Iris pigment epithelial cell (primary cell): Measurements from ENCODE around the gene CGN.

Experiments
- DNase-seq: peaks from one replicate; pipeline ENCODE4 v3.0.0-alpha.2; 2011; ENCODE audit warnings: low read depth

The CGN gene

DNA sequence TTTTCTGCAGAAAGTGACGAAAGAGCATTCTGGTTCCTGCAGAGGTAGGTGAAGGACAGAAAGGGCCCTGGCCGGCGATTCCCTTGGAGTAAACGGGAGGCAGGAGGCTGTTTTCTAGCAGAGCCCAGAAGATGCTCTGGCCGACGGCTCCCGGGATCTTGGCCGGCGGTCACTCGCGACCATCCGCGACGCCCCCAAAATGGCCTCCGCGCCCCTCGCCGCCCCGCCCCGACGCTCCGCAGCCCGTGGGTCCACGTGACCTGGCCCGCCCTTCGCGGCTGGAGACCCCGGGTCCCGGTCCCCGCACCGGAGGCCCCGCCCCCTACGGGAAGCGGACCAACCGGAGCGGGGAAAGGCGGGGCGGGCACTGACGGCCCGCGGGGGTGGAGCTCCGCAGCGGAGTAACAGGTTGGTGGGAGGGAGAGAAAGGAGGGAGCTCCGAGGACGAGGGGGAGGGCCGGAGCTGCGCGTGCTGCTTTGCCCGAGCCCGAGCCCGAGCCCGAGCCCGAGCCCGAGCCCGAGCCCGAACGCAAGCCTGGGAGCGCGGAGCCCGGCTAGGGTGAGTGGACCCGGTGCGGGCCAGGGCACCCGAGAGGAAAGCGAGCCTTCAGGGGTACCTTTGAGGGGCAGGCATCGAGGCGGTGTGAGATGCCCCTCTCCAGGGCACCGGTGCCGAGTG, at the start of gene CGN:
Gene CGN (plus strand): TSS at position 431 of the 679 bp plus-strand sequence. CDS start 7,133 bp downstream, outside the sequence.
- DNase-seq, result peak; percentile 79

- DNase-seq, result no peak
Measured at GRCh38 chr1:151461694-151462093, 49.5 kb upstream of the CGN start.

GRCh38 chr1:151465026-151465425, 46.2 kb upstream of the CGN start:
- no peak for DNase-seq

- peak; percentile 55 for DNase-seq
Measured at GRCh38 chr1:151472856-151473731, 38.1 kb upstream of the CGN start.

GRCh38 chr1:151474745-151475144, 36.4 kb upstream of the CGN start:
- no peak for DNase-seq

- no peak for DNase-seq
Measured at GRCh38 chr1:151475175-151475574, 36.0 kb upstream of the CGN start.

GRCh38 chr1:151476083-151476482, 35.1 kb upstream of the CGN start:
- peak; percentile 23 for DNase-seq

DNA sequence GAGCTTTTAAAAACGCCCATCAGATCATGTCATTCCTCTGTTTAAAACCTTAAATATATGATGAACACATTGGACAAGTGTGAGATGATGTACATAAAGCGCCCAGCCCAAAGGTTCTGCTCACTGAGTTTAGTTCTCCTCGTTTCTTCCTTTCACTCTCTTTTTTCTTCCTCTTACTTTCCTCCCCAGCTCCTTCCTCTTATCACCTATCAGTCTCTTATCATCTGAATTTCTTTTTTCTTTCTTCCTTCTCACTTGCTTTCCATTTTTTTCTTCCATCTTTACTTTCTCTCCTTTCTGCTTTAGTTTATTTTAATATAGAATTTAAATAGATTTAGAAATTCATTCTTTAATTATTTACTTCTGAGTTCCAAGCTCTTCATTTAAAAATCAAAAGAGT, 34.1 kb upstream of the CGN start:
- DNase-seq, result no peak

DNA sequence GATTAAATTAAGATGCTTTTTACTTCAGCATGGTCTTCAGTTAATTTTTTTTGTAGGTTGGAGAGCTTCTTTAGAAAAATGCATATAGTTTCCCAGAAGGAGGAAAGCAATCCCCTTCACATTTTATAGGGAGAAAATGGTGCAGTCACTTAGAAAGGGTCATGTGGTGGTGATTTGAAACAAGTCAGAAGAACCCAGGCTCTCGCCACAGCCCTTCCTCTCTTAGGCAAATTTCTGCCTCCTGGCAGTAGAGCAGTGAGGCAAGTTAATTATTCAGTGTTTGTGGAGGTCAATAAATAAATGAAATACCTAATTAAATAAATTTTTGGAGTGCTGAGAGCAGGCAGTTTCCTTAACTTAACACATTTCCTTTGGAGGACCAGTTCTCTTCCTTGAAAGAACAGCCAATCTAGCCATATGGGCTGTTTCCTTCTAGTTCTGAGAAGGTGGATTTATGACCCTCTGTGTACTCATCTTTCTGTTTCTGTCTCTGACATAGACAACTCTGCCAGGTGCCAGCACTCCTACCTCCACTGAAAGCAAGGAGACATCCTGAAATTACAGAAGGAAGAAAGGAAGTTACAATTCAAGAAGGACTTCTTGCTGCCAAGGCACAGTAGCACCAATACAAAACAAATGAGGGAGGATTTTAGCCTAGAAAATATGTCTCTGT, 32.9 kb upstream of the CGN start:
- no peak for DNase-seq

- DNase-seq, result peak; percentile 52
Measured at GRCh38 chr1:151478923-151479322, 32.3 kb upstream of the CGN start.

GRCh38 chr1:151479462-151479861, 31.7 kb upstream of the CGN start:
- DNase-seq, result no peak

DNA sequence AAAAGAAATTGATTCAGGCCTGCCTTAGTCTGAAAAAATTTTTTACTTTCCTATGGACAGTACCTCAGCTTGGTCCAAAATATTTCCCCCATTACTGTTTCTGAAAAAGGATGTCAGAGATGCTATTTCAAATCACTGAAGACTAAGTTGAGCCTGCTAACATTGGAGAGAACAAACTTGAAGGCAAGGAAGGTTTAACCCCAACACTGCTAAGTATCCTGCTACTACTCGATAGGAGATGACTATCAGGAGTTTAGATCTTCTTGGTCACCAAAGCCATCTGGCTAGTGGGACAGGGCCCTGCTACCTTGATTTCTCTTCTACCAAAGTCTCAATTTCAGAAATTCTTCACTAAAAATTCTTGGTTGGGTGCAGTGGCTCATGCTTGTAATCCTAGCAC, 29.2 kb upstream of the CGN start:
- DNase-seq, result no peak

DNA sequence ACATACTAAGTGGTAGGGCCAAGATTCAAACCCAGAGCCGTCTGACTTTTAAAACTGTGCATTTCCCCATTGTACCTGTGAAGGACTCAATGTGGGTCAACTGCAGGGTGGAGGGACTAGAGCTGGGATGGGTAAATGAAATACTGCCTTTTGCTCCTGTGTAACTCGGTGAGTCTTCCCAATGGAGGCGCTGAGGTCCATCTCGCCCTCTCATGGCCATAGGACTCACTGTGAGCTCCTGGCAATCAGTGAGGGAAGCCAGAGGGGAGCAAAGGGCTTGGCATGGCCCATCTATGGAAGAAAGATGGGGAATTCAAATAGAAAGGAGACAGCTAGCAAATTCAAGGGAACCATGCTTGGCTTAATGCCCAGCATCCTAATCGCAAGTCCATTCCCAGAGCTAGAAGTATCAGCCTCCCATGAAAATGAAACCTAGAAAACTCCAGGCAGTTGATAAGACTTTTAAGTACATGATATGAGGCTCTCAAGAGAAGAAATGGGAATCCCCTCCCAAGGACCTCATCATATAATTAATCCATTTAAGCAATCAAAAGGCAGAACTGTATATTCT, 25.4 kb upstream of the CGN start:
- DNase-seq, result no peak

- no peak for DNase-seq
Measured at GRCh38 chr1:151486557-151486956, 24.6 kb upstream of the CGN start.

- DNase-seq, result no peak
Measured at GRCh38 chr1:151491641-151492040, 19.5 kb upstream of the CGN start.

DNA sequence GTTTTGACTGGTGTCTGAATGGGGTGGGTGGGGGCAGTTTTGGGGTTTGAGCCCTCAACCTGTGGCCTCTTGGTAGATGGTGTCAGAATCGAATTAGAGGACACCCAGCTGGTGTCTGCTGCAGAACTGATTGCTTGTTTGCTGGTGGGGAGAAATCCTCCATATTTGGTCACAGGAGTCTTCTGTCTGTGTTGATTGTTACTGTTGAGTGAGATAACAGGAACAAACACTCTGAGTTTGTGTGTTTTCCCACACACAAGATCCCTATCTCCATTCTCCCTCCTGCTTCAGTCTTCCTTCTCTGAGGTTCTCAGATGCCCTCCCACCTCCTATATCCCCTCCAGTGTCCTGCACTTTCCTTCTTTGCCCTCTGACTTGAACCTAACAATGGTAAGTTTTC, 19.1 kb upstream of the CGN start:
- no peak for DNase-seq

- DNase-seq, result no peak
Measured at GRCh38 chr1:151493042-151493441, 18.1 kb upstream of the CGN start.

GRCh38 chr1:151494741-151495281, 16.4 kb upstream of the CGN start:
- DNase-seq, result peak; percentile 61

DNA sequence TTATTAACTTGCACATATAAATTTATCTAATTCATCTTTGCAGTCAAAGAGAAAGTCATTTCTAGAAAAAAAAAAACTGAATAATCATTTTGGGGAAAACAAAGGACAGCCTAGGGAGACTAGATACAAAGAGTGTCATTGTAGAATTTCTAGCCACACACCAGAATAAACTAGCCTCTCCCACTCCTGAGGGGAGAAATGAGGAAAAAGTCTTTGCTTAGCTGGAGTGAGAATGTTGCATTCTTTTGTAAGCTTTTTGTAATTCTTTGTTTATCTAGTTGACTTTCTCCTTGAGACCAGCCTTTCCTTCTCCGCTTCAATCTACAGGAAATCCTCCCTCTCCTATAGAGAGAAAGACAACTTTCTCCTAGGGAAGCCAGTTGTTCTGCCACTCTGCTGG, 15.9 kb upstream of the CGN start:
- no peak for DNase-seq

- no peak for DNase-seq
Measured at GRCh38 chr1:151499365-151499764, 11.8 kb upstream of the CGN start.

DNA sequence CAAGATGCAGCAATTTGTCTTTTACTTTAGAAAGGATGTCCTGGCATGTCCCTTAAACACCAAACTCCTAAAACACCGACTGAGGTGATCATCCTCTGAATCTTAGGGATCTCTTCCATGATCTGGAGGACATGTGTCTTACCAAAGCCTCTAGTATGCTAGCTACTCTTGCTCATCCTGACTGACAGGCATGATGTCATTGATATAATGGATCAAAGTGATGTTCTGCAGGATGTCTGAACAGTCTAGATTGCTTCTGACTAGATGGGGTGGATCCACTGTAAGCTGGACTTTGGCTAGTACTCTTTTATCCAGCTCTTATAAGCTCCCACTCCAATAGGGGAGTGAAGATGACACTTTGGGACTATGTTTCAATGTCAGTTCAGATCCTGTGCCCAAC, 11.3 kb upstream of the CGN start:
- DNase-seq, result no peak

- DNase-seq, result no peak
Measured at GRCh38 chr1:151501474-151501873, 9.7 kb upstream of the CGN start.
